Smooth muscle cell (in vitro differentiated cells): ENCODE data around the gene RASSF3. TPM values are rescaled to one million over a fixed set of nuclear protein-coding genes. Genes with fewer than 3 reads are reported as not detected.

ENCODE experiments used
- DNase-seq: peaks from one replicate; lab custom pipeline; 2025; ENCODE audit not compliant: unreplicated experiment; lab: John Stamatoyannopoulos, UW
- H2AFZ ChIP-seq: fragments of 200-600 bp; sonication (generic); 2 replicates; pipeline ENCODE4 v1.6.0; 2016; ENCODE audit warnings: antibody characterized with exemption, low read depth, mild to moderate bottlenecking
- H3F3A ChIP-seq: fragments of 200-600 bp; sonication (generic); 2 replicates; pipeline ENCODE4 v1.6.0; 2017; ENCODE audit warnings: antibody characterized with exemption, low read depth
- H3K27ac ChIP-seq: fragments of 200-600 bp; sonication (generic); 2 replicates; pipeline ENCODE4 v1.5.1; 2016; ENCODE audit warnings: low read depth, mild to moderate bottlenecking
- H3K27me3 ChIP-seq: fragments of 200-600 bp; sonication (generic); 2 replicates; pipeline ENCODE4 v1.6.1; 2016; ENCODE audit warnings: low read depth, mild to moderate bottlenecking
- H3K36me3 ChIP-seq: fragments of 200-600 bp; sonication (generic); 2 replicates; pipeline ENCODE4 v1.5.1; 2016; ENCODE audit warnings: low read depth
- H3K4me1 ChIP-seq: fragments of 200-600 bp; sonication (generic); 2 replicates; pipeline ENCODE4 v1.5.1; 2016; ENCODE audit warnings: low read depth
- H3K4me2 ChIP-seq: fragments of 200-600 bp; sonication (generic); 2 replicates; pipeline ENCODE4 v1.6.0; 2016; ENCODE audit warnings: mild to moderate bottlenecking
- H3K4me3 ChIP-seq: fragments of 200-600 bp; sonication (generic); 2 replicates; pipeline ENCODE4 v1.5.1; 2016; ENCODE audit warnings: mild to moderate bottlenecking
- H3K79me2 ChIP-seq: fragments of 200-600 bp; sonication (generic); 2 replicates; pipeline ENCODE4 v1.6.0; 2016; ENCODE audit warnings: low read depth, mild to moderate bottlenecking
- H3K9ac ChIP-seq: fragments of 200-600 bp; sonication (generic); 2 replicates; pipeline ENCODE4 v1.6.0; 2016; ENCODE audit warnings: low read depth
- H3K9me3 ChIP-seq: fragments of 200-600 bp; sonication (generic); replicated peaks from 2 replicates; pipeline ENCODE4 v1.5.1; 2016; ENCODE audit warnings: low read depth
- H4K20me1 ChIP-seq: fragments of 200-600 bp; sonication (generic); 2 replicates; pipeline ENCODE4 v1.6.0; 2016; ENCODE audit warnings: low read depth
- CTCF ChIP-seq: fragments of 200-600 bp; sonication (generic); IDR thresholded peaks from 2 replicates; pipeline ENCODE4 v1.5.1; 2017; ENCODE audit warnings: borderline replicate concordance, mild to moderate bottlenecking, antibody characterized with exemption; ENCODE audit not compliant: insufficient read depth, poor library complexity, severe bottlenecking
- WGBS: methylation state at CpG from one replicate; pipeline ENCODE4 v1.1.7; 2016; ENCODE audit warnings: low lambda C conversion rate; 5-methylcytosine and 5-hydroxymethylcytosine counted together
- polyA plus RNA-seq: library from polyadenylated mRNA; unstranded; fragments of >200 nt; fragmentation: Nextera tagmentation; extraction: Ambion mirVana; gene quantifications from 2 replicates; pipeline ENCODE4 v1.2.1, GENCODE V29; 2016
- total RNA-seq: library from RNA; depleted of rRNA; stranded (reverse); fragments of >200 nt; gene quantifications from 2 replicates; pipeline ENCODE4 v1.2.3, GENCODE V29; 2014

The RASSF3 gene
- total and polyA plus RNA-seq, 2 experiments from 2014 or later = 1.2 to 5.6 TPM

GRCh38 chr12:64608901-64609535 is 1.3 kb upstream of the RASSF3 start:
- Histone ChIP-seq H3K27ac (peak overlapping the region; percentile 33), H2AFZ (peak overlapping the region; percentile 84), H3F3A (peaks cover 23% of the 10 kb centered on the region), H4K20me1 (peaks cover 3% of the 10 kb centered on the region), H3K4me1 (peaks cover 7% of the 10 kb centered on the region), H3K4me2 (peak overlapping the region; percentile 99), H3K36me3 (no peaks in the 10 kb centered on the region), H3K9ac (no peak overlapping the region), H3K27me3 (no peaks in the 10 kb centered on the region), H3K79me2 (peaks cover 23% of the 10 kb centered on the region), H3K9me3 (no peaks in the 10 kb centered on the region), H3K4me3 (peak overlapping the region; percentile 91)
- 3% methylated on average over 16 of the region's 16 CpGs for WGBS
- DNase-seq = no peak
- TF ChIP-seq CTCF = no peak

- Histone ChIP-seq H4K20me1 (peaks cover 3% of the 10 kb centered on the region), H3K79me2 (peaks cover 29% of the 10 kb centered on the region), H3K27ac (peak overlapping the region; percentile 33), H3K9ac (no peak overlapping the region), H3K27me3 (no peaks in the 10 kb centered on the region), H3K36me3 (no peaks in the 10 kb centered on the region), H3K9me3 (no peaks in the 10 kb centered on the region), H3K4me3 (peak overlapping the region; percentile 91), H2AFZ (peak overlapping the region; percentile 84), H3K4me2 (peak overlapping the region; percentile 99), H3F3A (peaks cover 23% of the 10 kb centered on the region), H3K4me1 (peaks cover 7% of the 10 kb centered on the region)
- TF ChIP-seq CTCF = no peak
- no peak for DNase-seq
- WGBS = 2% methylated on average over 14 of the region's 15 CpGs
Measured at GRCh38 chr12:64609536-64610078, 688 bp upstream of the RASSF3 start.

GRCh38 chr12:64610660-64611340 is 505 bp downstream of the RASSF3 start:
- under 1% methylated on average over 48 of the region's 60 CpGs for WGBS
- H3K36me3 ChIP-seq = no peaks in the 10 kb centered on the region
- H3K4me1 ChIP-seq = peaks cover 7% of the 10 kb centered on the region
- H4K20me1 ChIP-seq = peaks cover 3% of the 10 kb centered on the region
- no peak for TF ChIP-seq CTCF
- peak overlapping the region; percentile 91 for H3K4me3 ChIP-seq
- H3F3A ChIP-seq = peaks cover 23% of the 10 kb centered on the region
- peak overlapping the region; percentile 90 for H2AFZ ChIP-seq
- DNase-seq = peak; percentile 39
- H3K79me2 ChIP-seq = peaks cover 37% of the 10 kb centered on the region
- peak overlapping the region; percentile 27 for H3K27ac ChIP-seq
- peak overlapping the region; percentile 51 for H3K9ac ChIP-seq
- peak overlapping the region; percentile 99 for H3K4me2 ChIP-seq
- no peaks in the 10 kb centered on the region for H3K9me3 ChIP-seq
- H3K27me3 ChIP-seq = no peaks in the 10 kb centered on the region
